OCI-LY7 (cell line): ENCODE measurements around the gene CIAO3.

Source experiments
- EZH2phosphoT487 ChIP-seq: fragments of 200-600 bp; sonication (generic); IDR thresholded peaks from 2 replicates; pipeline ENCODE4 v1.6.1; 2018; ENCODE audit warnings: low read depth, borderline replicate concordance, mild to moderate bottlenecking, mixed run types, antibody characterized with exemption, low read length, moderate library complexity, mixed read lengths
- TF ChIP-seq, protein P1 (sequence below): fragments of 200-600 bp; sonication (generic); conservative IDR thresholded peaks from 2 replicates; pipeline ENCODE4 v1.5.1; 2014; ENCODE audit warnings: mild to moderate bottlenecking, antibody characterized with exemption, low read length, moderate library complexity, mixed read lengths

DNA sequence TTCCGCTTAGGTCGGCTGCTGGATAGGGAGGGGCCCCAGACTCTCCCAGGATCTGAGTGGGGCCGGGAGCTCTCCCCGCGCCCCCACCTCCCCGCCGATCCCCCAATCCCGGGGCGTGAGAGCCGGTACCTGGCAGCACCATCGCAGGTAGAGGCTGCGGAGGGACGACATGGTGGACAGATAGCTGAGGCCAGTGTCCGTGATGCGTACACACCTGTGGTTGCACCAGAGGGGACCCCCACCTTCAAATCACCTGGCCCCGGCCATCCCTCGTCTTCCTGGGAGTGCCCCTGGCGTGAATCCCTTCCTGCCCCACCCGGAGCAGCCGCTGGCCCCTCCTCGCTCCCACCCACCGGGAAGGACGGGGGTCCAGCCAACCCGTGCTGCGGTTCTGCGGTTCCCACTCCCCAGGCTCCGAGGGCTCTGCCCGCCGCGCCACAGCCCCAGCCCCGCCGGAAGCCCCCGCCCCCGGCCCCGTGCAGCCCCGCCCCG is 45.9 kb downstream of the CIAO3 start:
- TF ChIP-seq, protein P1, sequence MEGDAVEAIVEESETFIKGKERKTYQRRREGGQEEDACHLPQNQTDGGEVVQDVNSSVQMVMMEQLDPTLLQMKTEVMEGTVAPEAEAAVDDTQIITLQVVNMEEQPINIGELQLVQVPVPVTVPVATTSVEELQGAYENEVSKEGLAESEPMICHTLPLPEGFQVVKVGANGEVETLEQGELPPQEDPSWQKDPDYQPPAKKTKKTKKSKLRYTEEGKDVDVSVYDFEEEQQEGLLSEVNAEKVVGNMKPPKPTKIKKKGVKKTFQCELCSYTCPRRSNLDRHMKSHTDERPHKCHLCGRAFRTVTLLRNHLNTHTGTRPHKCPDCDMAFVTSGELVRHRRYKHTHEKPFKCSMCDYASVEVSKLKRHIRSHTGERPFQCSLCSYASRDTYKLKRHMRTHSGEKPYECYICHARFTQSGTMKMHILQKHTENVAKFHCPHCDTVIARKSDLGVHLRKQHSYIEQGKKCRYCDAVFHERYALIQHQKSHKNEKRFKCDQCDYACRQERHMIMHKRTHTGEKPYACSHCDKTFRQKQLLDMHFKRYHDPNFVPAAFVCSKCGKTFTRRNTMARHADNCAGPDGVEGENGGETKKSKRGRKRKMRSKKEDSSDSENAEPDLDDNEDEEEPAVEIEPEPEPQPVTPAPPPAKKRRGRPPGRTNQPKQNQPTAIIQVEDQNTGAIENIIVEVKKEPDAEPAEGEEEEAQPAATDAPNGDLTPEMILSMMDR = no peak
- 0 out of 2 replicates have a peak, but pooled peaks have one; percentile 84 for TF ChIP-seq EZH2phosphoT487
